Muscle of back (tissue), 11 donors: ENCODE data around the gene NCLN. TPM values are rescaled to one million over a fixed set of nuclear protein-coding genes. Genes with fewer than 3 reads are reported as not detected.
A peak's percentile ranks its signal among the peaks of the same experiment; 100 is the strongest.
"Not testable (repeated sequence)": the region's sequence is repeated elsewhere in the genome, so short reads cannot be mapped to it uniquely, and the experiment has no call there.

Source experiments
- DNase-seq, 3 donors: peaks; one replicate each; pipeline versions ENCODE4 v3.0.0 to v3.0.0-alpha.2; 2013
- polyA plus RNA-seq, 10 donors: library from polyadenylated mRNA; unstranded; fragments of 120-200 nt; gene quantifications; one replicate each; pipeline ENCODE4 v1.2.1, GENCODE V29; 2013; ENCODE audit not compliant: insufficient read length in 10 of 10

The NCLN gene
- polyA plus RNA-seq, 10 donors = 20.8 to 37.5 (median 28.4) TPM

- no peak for DNase-seq
Measured at GRCh38 chr19:3220576-3220975, 34.8 kb downstream of the NCLN start.

GRCh38 chr19:3221576-3221975 lies 35.8 kb downstream of the NCLN start:
- DNase-seq = not testable (repeated sequence)

GRCh38 chr19:3222709-3223108 lies 37.0 kb downstream of the NCLN start:
- no peak for DNase-seq

- peak; percentile 27 to 76 (median 59) for DNase-seq
Measured at GRCh38 chr19:3224346-3225168, 38.8 kb downstream of the NCLN start, which contains the start of gene CELF5. TSS of gene CELF5 (plus strand) at chr19:3224661. CDS start at chr19:3224740, 79 bp downstream.

- no peak for DNase-seq
Measured at GRCh38 chr19:3225169-3225485, 39.4 kb downstream of the NCLN start.

- DNase-seq = no peak
Measured at GRCh38 chr19:3225677-3226093, 40.0 kb downstream of the NCLN start.

GRCh38 chr19:3227054-3227626 lies 41.4 kb downstream of the NCLN start:
- DNase-seq = no peak

GRCh38 chr19:3229346-3229743 lies 43.6 kb downstream of the NCLN start:
- no peak for DNase-seq

GRCh38 chr19:3229888-3230496 lies 44.3 kb downstream of the NCLN start:
- DNase-seq = no peak

- no peak for DNase-seq
Measured at GRCh38 chr19:3231288-3231687, 45.6 kb downstream of the NCLN start.

- no peak for DNase-seq
Measured at GRCh38 chr19:3233116-3233515, 47.4 kb downstream of the NCLN start.

- DNase-seq = no peak
Measured at GRCh38 chr19:3233831-3234230, 48.1 kb downstream of the NCLN start.

GRCh38 chr19:3234800-3235199 lies 49.1 kb downstream of the NCLN start:
- DNase-seq = no peak

- DNase-seq = not testable (repeated sequence)
Measured at GRCh38 chr19:3235604-3236003, 49.9 kb downstream of the NCLN start.

- no peak for DNase-seq
Measured at GRCh38 chr19:3236272-3236671, 50.5 kb downstream of the NCLN start.

GRCh38 chr19:3238066-3238561 lies 52.4 kb downstream of the NCLN start:
- no peak for DNase-seq

- DNase-seq = no peak
Measured at GRCh38 chr19:3239367-3239766, 53.6 kb downstream of the NCLN start.

- DNase-seq = peak; percentile 28 to 73 (median 60)
Measured at GRCh38 chr19:3243819-3244700, 58.3 kb downstream of the NCLN start.

GRCh38 chr19:3245050-3245449 lies 59.3 kb downstream of the NCLN start:
- DNase-seq = no peak

- no peak for DNase-seq
Measured at GRCh38 chr19:3248728-3249326, 63.1 kb downstream of the NCLN start.

GRCh38 chr19:3249408-3249807 lies 63.7 kb downstream of the NCLN start:
- no peak for DNase-seq
